Colonic mucosa (tissue), 4 donors: ENCODE data around the gene CLDN7. TPM values are rescaled to one million over a fixed set of nuclear protein-coding genes. Genes with fewer than 3 reads are reported as not detected.

Source experiments
- DNase-seq: peaks from one replicate; pipeline ENCODE4 v3.0.0-alpha.2; 2020
- H3K27ac ChIP-seq: fragments of 200-600 bp; one replicate; pipeline ENCODE4 v1.8.0; 2021
- H3K27me3 ChIP-seq: fragments of 200-600 bp; one replicate; pipeline ENCODE4 v1.8.0; 2021
- H3K36me3 ChIP-seq: fragments of 200-600 bp; one replicate; pipeline ENCODE4 v1.8.0; 2021
- H3K4me1 ChIP-seq: fragments of 200-600 bp; one replicate; pipeline ENCODE4 v1.8.0; 2021; ENCODE audit warnings: mild to moderate bottlenecking
- H3K4me3 ChIP-seq: fragments of 200-600 bp; one replicate; pipeline ENCODE4 v1.8.0; 2021
- H3K9ac ChIP-seq, 2 donors: one replicate each; pipeline ENCODE4 v1.7.0; 2013; ENCODE audit warnings: control low read depth in 2 of 2, low read depth in 2 of 2, low read length in 2 of 2
- H3K9me3 ChIP-seq: fragments of 200-600 bp; one replicate; pipeline ENCODE4 v1.8.0; 2021
- intact Hi-C: fragments of 100-400 bp; cut with DNase I; formaldehyde crosslinking; loops from one replicate; pipeline ENCODE4 v1.14.1; 2022
- total RNA-seq, 2 donors: library from RNA; stranded (reverse); fragmentation: NEBNext Ultra II Directional in 1 of 2; extraction: Animal tissue kit (Norgen Biotek cat#: 25700) in 1 of 2; gene quantifications; one replicate each; pipeline ENCODE4 v1.2.1, GENCODE V29; 2021
- TF ChIP-seq, protein P1 (sequence below): fragments of 200-600 bp; IDR thresholded peaks from one replicate; pipeline ENCODE4 v1.8.0; 2022; ENCODE audit warnings: antibody characterized with exemption, mild to moderate bottlenecking
- donor health status: healthy.
- donor health status: DM: no; HTN: no; CAD: no.
- donor health status: DM: no; HTN: no; CAD: no.

Gene CLDN7
- total RNA-seq, 2 donors from 2014 or later, result 798 to 919 TPM

DNA sequence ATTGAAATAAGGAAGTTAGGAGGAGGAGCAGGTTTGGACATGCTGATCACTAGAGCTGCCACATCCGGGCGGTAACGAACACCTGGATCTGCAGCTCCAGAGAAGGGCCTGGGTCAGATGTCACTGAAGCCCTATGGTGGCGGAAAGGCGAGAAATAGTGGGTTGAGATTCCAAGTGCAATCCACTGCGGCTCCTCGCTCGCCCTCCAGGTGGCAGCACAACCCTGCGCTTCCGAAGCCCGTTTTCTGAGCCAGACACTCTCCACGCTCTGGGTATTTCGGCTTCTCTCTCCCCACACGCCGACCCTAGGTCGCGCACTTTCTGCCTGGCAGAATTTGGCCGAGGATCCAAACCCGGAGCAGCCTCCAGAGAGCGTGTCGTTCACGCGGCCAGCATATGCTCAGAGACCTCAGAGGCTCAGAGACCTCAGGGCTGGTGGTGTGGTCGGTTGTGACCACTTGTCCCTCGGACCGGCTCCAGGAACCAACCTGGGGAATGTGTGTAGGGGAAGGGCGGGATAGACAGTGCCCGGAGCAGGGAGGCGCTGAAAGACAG, 18.3 kb upstream of the CLDN7 start:
- intact Hi-C loops, result no loop called here

DNA sequence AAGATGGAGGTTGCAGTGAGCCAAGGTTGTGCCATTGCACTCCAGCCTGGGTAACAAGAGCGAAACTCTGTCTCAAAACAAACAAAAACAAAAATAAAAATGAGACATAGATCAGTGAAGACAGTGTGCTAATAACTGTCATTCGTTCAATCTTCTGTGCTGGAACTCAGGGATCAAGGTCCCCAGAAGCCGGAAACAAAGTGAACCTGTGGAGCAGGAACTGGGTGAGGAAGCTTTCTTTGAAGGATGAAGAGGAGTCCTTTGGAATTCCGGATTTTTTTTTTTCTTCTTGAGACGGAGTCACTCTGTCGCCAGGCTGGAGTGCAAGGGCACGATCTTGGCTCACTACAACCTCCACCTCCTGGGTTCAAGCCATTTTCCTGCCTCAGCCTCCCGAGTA, 17.2 kb upstream of the CLDN7 start:
- H3K27me3 ChIP-seq, result peaks cover 8% of the 10 kb centered on the region
- DNase-seq, result peak; percentile 71
- H3K27ac ChIP-seq, result peak overlapping the region; percentile 76
- TF ChIP-seq, protein P1, sequence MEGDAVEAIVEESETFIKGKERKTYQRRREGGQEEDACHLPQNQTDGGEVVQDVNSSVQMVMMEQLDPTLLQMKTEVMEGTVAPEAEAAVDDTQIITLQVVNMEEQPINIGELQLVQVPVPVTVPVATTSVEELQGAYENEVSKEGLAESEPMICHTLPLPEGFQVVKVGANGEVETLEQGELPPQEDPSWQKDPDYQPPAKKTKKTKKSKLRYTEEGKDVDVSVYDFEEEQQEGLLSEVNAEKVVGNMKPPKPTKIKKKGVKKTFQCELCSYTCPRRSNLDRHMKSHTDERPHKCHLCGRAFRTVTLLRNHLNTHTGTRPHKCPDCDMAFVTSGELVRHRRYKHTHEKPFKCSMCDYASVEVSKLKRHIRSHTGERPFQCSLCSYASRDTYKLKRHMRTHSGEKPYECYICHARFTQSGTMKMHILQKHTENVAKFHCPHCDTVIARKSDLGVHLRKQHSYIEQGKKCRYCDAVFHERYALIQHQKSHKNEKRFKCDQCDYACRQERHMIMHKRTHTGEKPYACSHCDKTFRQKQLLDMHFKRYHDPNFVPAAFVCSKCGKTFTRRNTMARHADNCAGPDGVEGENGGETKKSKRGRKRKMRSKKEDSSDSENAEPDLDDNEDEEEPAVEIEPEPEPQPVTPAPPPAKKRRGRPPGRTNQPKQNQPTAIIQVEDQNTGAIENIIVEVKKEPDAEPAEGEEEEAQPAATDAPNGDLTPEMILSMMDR, result no peak
- H3K4me3 ChIP-seq, result no peak overlapping the region
- peak overlapping the region in 1 of 2 donors; percentile 89 for H3K9ac ChIP-seq
- H3K4me1 ChIP-seq, result peaks cover 14% of the 10 kb centered on the region
- no peaks in the 10 kb centered on the region for H3K9me3 ChIP-seq
- H3K36me3 ChIP-seq, result no peaks in the 10 kb centered on the region
- intact Hi-C loops, result no loop called here

More for the DNA sequence above, 18.3 kb upstream of the CLDN7 start:
- Histone ChIP-seq H3K36me3 (no peaks in the 10 kb centered on the region), H3K27me3 (peaks cover 8% of the 10 kb centered on the region), H3K27ac (peak overlapping the region; percentile 76), H3K9ac (peak overlapping the region; percentile 57 to 89), H3K4me3 (peak overlapping the region; percentile 39), H3K4me1 (peaks cover 14% of the 10 kb centered on the region), H3K9me3 (no peaks in the 10 kb centered on the region)
- DNase-seq, result peak; percentile 91
- TF ChIP-seq, protein P1, result peak; percentile 81

DNA sequence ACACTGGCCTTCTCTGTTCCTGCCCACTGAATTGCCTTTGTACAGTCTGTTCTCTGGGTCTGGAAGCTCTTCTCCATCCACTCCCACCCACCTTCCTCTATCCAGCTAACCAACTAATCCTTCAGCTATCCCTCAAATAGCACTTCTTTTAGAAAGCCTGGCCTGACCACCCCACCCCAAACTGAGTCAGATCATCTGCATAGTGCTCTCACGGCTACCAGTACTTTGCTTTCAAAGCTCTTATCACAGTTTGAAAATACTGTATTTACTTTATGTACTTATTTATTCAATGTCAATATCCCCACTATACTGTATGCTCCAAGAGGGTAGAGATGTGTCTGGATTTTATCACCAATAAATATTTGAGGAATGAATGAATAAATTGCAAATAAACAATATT, 4.5 kb upstream of the CLDN7 start:
- H3K9me3 ChIP-seq, result no peaks in the 10 kb centered on the region
- no peaks in the 10 kb centered on the region for H3K4me1 ChIP-seq
- H3K27ac ChIP-seq, result peak overlapping the region; percentile 8
- no peak overlapping the region for H3K4me3 ChIP-seq
- TF ChIP-seq, protein P1, result no peak
- H3K9ac ChIP-seq, result no peak overlapping the region
- DNase-seq, result no peak
- intact Hi-C loops, result no loop called here
- H3K36me3 ChIP-seq, result no peaks in the 10 kb centered on the region
- no peaks in the 10 kb centered on the region for H3K27me3 ChIP-seq

DNA sequence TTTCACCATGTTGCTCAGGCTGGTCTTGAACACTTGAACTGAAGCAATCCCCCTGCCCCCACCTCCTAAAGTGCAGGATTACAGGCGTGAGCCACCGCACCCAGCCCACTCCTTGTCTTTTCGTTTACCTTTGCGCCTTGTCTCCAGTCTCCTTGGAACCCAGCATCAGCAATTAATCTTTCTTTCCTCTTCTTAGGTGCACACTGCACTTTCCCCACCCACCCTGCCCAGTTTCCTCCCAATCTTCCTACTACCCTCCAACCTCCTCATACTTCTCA, 1.5 kb upstream of the CLDN7 start:
- H3K9ac ChIP-seq, result peak overlapping the region in 1 of 2 donors; percentile 96
- H3K4me3 ChIP-seq, result peak overlapping the region; percentile 77
- DNase-seq, result peak; percentile 76
- H3K9me3 ChIP-seq, result no peaks in the 10 kb centered on the region
- no peaks in the 10 kb centered on the region for H3K4me1 ChIP-seq
- H3K27ac ChIP-seq, result peak overlapping the region; percentile 93
- TF ChIP-seq, protein P1, result no peak
- H3K27me3 ChIP-seq, result no peaks in the 10 kb centered on the region
- intact Hi-C loops, result loop anchor here (5.0 kb wide), 1 partner anchor 34 kb away; no protein-coding TSS in a partner anchor
- H3K36me3 ChIP-seq, result no peaks in the 10 kb centered on the region

DNA sequence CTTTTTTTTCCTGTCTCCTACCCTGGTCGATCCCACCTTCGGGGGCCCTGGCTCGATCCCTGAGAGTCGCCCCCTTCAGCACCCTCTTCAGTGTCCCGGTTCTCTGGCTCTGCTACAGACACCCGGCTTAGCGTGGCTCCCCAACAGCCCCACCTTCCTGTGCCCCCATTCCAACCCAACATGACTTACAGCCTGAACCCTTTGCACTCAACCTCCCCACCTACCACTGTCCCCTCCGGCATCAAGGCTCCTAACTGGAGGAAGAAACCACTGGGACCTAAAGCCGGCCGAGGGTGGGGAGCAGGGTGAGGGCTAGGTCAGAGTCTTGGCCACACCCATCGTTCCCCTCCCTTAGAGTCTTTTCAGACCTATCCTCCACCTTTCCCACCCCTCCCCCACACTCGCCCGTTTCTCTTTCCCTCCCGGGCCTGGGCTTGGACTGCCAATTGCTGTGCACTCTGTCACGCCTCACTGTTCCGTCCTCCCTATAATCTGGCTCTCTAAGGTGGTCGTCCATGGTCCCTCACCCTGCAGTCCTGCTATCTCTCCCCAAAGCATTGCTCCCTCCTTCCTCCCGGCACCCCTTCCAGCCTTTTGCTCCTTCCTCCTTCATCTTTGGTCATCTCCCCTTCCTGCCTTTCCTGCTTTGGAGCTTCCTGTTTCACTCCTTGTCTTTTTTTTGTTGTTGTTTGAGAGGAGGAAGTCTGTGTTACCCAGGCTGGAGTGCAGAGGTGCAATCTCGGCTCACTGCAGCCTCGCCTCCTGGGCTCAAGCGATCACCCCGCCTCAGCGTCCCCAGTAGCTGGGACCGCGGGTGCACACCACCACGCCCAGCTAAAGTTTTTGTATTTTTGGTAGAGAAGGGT, 890 bp upstream of the CLDN7 start:
- peak overlapping the region; percentile 87 to 96 for H3K9ac ChIP-seq
- no peaks in the 10 kb centered on the region for H3K4me1 ChIP-seq
- TF ChIP-seq, protein P1, result no peak
- H3K4me3 ChIP-seq, result peak overlapping the region; percentile 77
- H3K27ac ChIP-seq, result peak overlapping the region; percentile 93
- DNase-seq, result peak; percentile 98
- intact Hi-C loops, result loop anchor here (5.0 kb wide), 1 partner anchor 34 kb away; no protein-coding TSS in a partner anchor
- H3K27me3 ChIP-seq, result no peaks in the 10 kb centered on the region
- H3K36me3 ChIP-seq, result no peaks in the 10 kb centered on the region
- no peaks in the 10 kb centered on the region for H3K9me3 ChIP-seq
